ENCODE data around the gene MED12L. TPM values are rescaled to one million over a fixed set of nuclear protein-coding genes. Genes with fewer than 3 reads are reported as not detected.

The MED12L gene
- total and polyA plus RNA-seq, 4 experiments from 2014 or later: 0.35 to 0.78 TPM; not detected in 2

GRCh38 chr3:151087648-151088047 is 2.2 kb downstream of the MED12L start:
- POLR2A ChIA-PET (ENCODE audit: partially characterized antibody): no interaction called here
- Histone ChIP-seq H3K36me3 (ENCODE audit: insufficient read depth, low read length) (no peaks in the 10 kb centered on the region), H3K27ac (ENCODE audit: low read depth, low read length) (no peak overlapping the region), H3K4me1 (ENCODE audit: insufficient read depth, low read length) (peaks cover 6% of the 10 kb centered on the region), H3K9me3 (ENCODE audit: control insufficient read depth in 1 of 2, low read length in 2 of 2) (no peaks in the 10 kb centered on the region), H3K27me3 (ENCODE audit: insufficient read depth, low read length) (peaks cover 12% of the 10 kb centered on the region), H3K4me3 (ENCODE audit: low read length in 2 of 2) (no peak overlapping the region)
- no peak for DNase-seq
- peak overlapping the region in 1 of 7 donors; percentile 79 for H3K27ac Mint-ChIP-seq
- peaks cover 0 to 2% of the 10 kb centered on the region in 2 donors for H3K36me3 Mint-ChIP-seq
- intact Hi-C loops (cut with micrococcal nuclease): loop anchor here (2.0 to 5.0 kb wide), 3 partner anchors 59 to 367 kb away; no protein-coding TSS in a partner anchor
- no peaks in the 10 kb centered on the region for H3K9me3 Mint-ChIP-seq
- H3K4me1 Mint-ChIP-seq: peaks cover 5 to 18% (median 12%) of the 10 kb centered on the region in 4 donors
- CTCF ChIA-PET (ENCODE audit: partially characterized antibody): interaction anchor here (1.0 to 1.7 kb wide), 3 partner anchors 13 to 197 kb away, joined by 3 to 9 read pairs (median 3); no protein-coding TSS in a partner anchor
- peak overlapping the region; percentile 69 to 87 (median 80) for H3K4me3 Mint-ChIP-seq
- peaks cover 30 to 33% of the 10 kb centered on the region in 2 donors for H3K27me3 Mint-ChIP-seq

GRCh38 chr3:151091685-151092345 is 6.4 kb downstream of the MED12L start:
- no peak overlapping the region for H3K4me3 Mint-ChIP-seq
- Histone ChIP-seq H3K27me3 (ENCODE audit: insufficient read depth, low read length) (no peaks in the 10 kb centered on the region), H3K36me3 (ENCODE audit: insufficient read depth, low read length) (no peaks in the 10 kb centered on the region), H3K9me3 (ENCODE audit: control insufficient read depth in 1 of 2, low read length in 2 of 2) (no peaks in the 10 kb centered on the region), H3K4me1 (ENCODE audit: insufficient read depth, low read length) (no peaks in the 10 kb centered on the region), H3K27ac (ENCODE audit: low read depth, low read length) (no peak overlapping the region), H3K4me3 (ENCODE audit: low read length in 2 of 2) (no peak overlapping the region)
- no peaks in the 10 kb centered on the region for H3K36me3 Mint-ChIP-seq
- no peak overlapping the region for H3K27ac Mint-ChIP-seq
- intact Hi-C loops (cut with micrococcal nuclease): no loop called here
- peaks cover 14 to 18% of the 10 kb centered on the region in 2 donors for H3K27me3 Mint-ChIP-seq
- ChIA-PET POLR2A (ENCODE audit: partially characterized antibody) (no interaction called here), CTCF (ENCODE audit: partially characterized antibody) (no interaction called here)
- H3K9me3 Mint-ChIP-seq: no peaks in the 10 kb centered on the region
- DNase-seq: no peak
- H3K4me1 Mint-ChIP-seq: peaks cover 1 to 5% (median 2%) of the 10 kb centered on the region in 4 donors

- H3K4me3 ChIP-seq (ENCODE audit: low read length in 2 of 2): no peak overlapping the region
- no peak for DNase-seq
- peaks cover 13 to 18% of the 10 kb centered on the region in 2 donors for H3K27me3 Mint-ChIP-seq
- POLR2A ChIA-PET (ENCODE audit: partially characterized antibody): no interaction called here
- H3K27ac ChIP-seq (ENCODE audit: low read depth, low read length): no peak overlapping the region
- CTCF ChIA-PET (ENCODE audit: partially characterized antibody): interaction anchor here (1.5 kb wide), 1 partner anchor 17 kb away, joined by 3 read pairs; no protein-coding TSS in a partner anchor
- intact Hi-C loops (cut with micrococcal nuclease): no loop called here
- no peaks in the 10 kb centered on the region for H3K9me3 Mint-ChIP-seq
- H3K4me1 ChIP-seq (ENCODE audit: insufficient read depth, low read length): no peaks in the 10 kb centered on the region
- H3K27me3 ChIP-seq (ENCODE audit: insufficient read depth, low read length): no peaks in the 10 kb centered on the region
- no peaks in the 10 kb centered on the region for H3K36me3 Mint-ChIP-seq
- H3K4me3 Mint-ChIP-seq: no peak overlapping the region
- H3K27ac Mint-ChIP-seq: no peak overlapping the region
- H3K36me3 ChIP-seq (ENCODE audit: insufficient read depth, low read length): no peaks in the 10 kb centered on the region
- no peaks in the 10 kb centered on the region for H3K4me1 Mint-ChIP-seq
- H3K9me3 ChIP-seq (ENCODE audit: control insufficient read depth in 1 of 2, low read length in 2 of 2): no peaks in the 10 kb centered on the region
These were observed 7.7 kb downstream of the MED12L start for GRCh38 chr3:151093148-151093547.

- no peak for DNase-seq
- H3K27me3 ChIP-seq (ENCODE audit: insufficient read depth, low read length): no peaks in the 10 kb centered on the region
- H3K4me3 Mint-ChIP-seq: no peak overlapping the region
- intact Hi-C loops (cut with micrococcal nuclease): no loop called here
- no peaks in the 10 kb centered on the region for H3K36me3 ChIP-seq (ENCODE audit: insufficient read depth, low read length)
- no peak overlapping the region for H3K27ac ChIP-seq (ENCODE audit: low read depth, low read length)
- H3K9me3 Mint-ChIP-seq: peaks cover 0 to 3% (median 0%) of the 10 kb centered on the region in 8 donors
- H3K4me3 ChIP-seq (ENCODE audit: low read length in 2 of 2): no peak overlapping the region
- no peak overlapping the region for H3K27ac Mint-ChIP-seq
- H3K36me3 Mint-ChIP-seq: no peaks in the 10 kb centered on the region
- H3K4me1 Mint-ChIP-seq: no peaks in the 10 kb centered on the region
- H3K9me3 ChIP-seq (ENCODE audit: control insufficient read depth in 1 of 2, low read length in 2 of 2): no peaks in the 10 kb centered on the region
- POLR2A ChIA-PET (ENCODE audit: partially characterized antibody): no interaction called here
- no peaks in the 10 kb centered on the region for H3K4me1 ChIP-seq (ENCODE audit: insufficient read depth, low read length)
- peaks cover 17 to 23% of the 10 kb centered on the region in 2 donors for H3K27me3 Mint-ChIP-seq
- CTCF ChIA-PET (ENCODE audit: partially characterized antibody): interaction anchor here (1.2 to 1.6 kb wide), 6 partner anchors 7 to 168 kb away, joined by 3 to 6 read pairs (median 4); partner anchors contain the start of gene MED12L
These were observed 8.4 kb downstream of the MED12L start for GRCh38 chr3:151093905-151094304.

GRCh38 chr3:151096716-151097115 is 11.3 kb downstream of the MED12L start:
- no peaks in the 10 kb centered on the region for H3K36me3 Mint-ChIP-seq
- no peaks in the 10 kb centered on the region for H3K4me1 ChIP-seq (ENCODE audit: insufficient read depth, low read length)
- peaks cover 19 to 26% of the 10 kb centered on the region in 2 donors for H3K27me3 Mint-ChIP-seq
- H3K9me3 ChIP-seq (ENCODE audit: control insufficient read depth in 1 of 2, low read length in 2 of 2): no peaks in the 10 kb centered on the region
- H3K36me3 ChIP-seq (ENCODE audit: insufficient read depth, low read length): no peaks in the 10 kb centered on the region
- DNase-seq: no peak
- peaks cover 0 to 3% (median 0%) of the 10 kb centered on the region in 8 donors for H3K9me3 Mint-ChIP-seq
- CTCF ChIA-PET (ENCODE audit: partially characterized antibody): interaction anchor here (1.3 kb wide), 1 partner anchor 11 kb away, joined by 5 read pairs; the partner anchor contains the start of gene MED12L
- intact Hi-C loops (cut with micrococcal nuclease): no loop called here
- no peak overlapping the region for H3K4me3 Mint-ChIP-seq
- H3K4me1 Mint-ChIP-seq: no peaks in the 10 kb centered on the region
- no peak overlapping the region for H3K4me3 ChIP-seq (ENCODE audit: low read length in 2 of 2)
- no peak overlapping the region for H3K27ac Mint-ChIP-seq
- no peaks in the 10 kb centered on the region for H3K27me3 ChIP-seq (ENCODE audit: insufficient read depth, low read length)
- no peak overlapping the region for H3K27ac ChIP-seq (ENCODE audit: low read depth, low read length)
- POLR2A ChIA-PET (ENCODE audit: partially characterized antibody): no interaction called here

- peaks cover 17 to 22% of the 10 kb centered on the region in 2 donors for H3K27me3 Mint-ChIP-seq
- no peak for DNase-seq
- ChIA-PET CTCF (ENCODE audit: partially characterized antibody) (interaction anchor here (1.1 kb wide), 1 partner anchor 11 kb away, joined by 4 read pairs; no protein-coding TSS in a partner anchor), POLR2A (ENCODE audit: partially characterized antibody) (no interaction called here)
- no peak overlapping the region for H3K27ac Mint-ChIP-seq
- no peak overlapping the region for H3K4me3 Mint-ChIP-seq
- peaks cover 0 to 3% (median 0%) of the 10 kb centered on the region in 8 donors for H3K9me3 Mint-ChIP-seq
- H3K27ac ChIP-seq (ENCODE audit: low read depth, low read length): no peak overlapping the region
- no peaks in the 10 kb centered on the region for H3K36me3 Mint-ChIP-seq
- H3K27me3 ChIP-seq (ENCODE audit: insufficient read depth, low read length): no peaks in the 10 kb centered on the region
- H3K4me1 Mint-ChIP-seq: no peaks in the 10 kb centered on the region
- H3K9me3 ChIP-seq (ENCODE audit: control insufficient read depth in 1 of 2, low read length in 2 of 2): no peaks in the 10 kb centered on the region
- intact Hi-C loops (cut with micrococcal nuclease): no loop called here
- no peaks in the 10 kb centered on the region for H3K36me3 ChIP-seq (ENCODE audit: insufficient read depth, low read length)
- no peaks in the 10 kb centered on the region for H3K4me1 ChIP-seq (ENCODE audit: insufficient read depth, low read length)
- H3K4me3 ChIP-seq (ENCODE audit: low read length in 2 of 2): no peak overlapping the region
These were observed 14.6 kb downstream of the MED12L start for GRCh38 chr3:151100076-151100475.

- Histone ChIP-seq H3K27ac (ENCODE audit: low read depth, low read length) (no peak overlapping the region), H3K36me3 (ENCODE audit: insufficient read depth, low read length) (no peaks in the 10 kb centered on the region), H3K4me3 (ENCODE audit: low read length in 2 of 2) (no peak overlapping the region), H3K4me1 (ENCODE audit: insufficient read depth, low read length) (no peaks in the 10 kb centered on the region), H3K27me3 (ENCODE audit: insufficient read depth, low read length) (no peaks in the 10 kb centered on the region), H3K9me3 (ENCODE audit: control insufficient read depth in 1 of 2, low read length in 2 of 2) (no peaks in the 10 kb centered on the region)
- no peak for DNase-seq
- Mint-ChIP-seq H3K27me3 (peaks cover 16 to 22% of the 10 kb centered on the region in 2 donors), H3K36me3 (no peaks in the 10 kb centered on the region), H3K27ac (peak overlapping the region in 1 of 7 donors; percentile 5), H3K4me3 (no peak overlapping the region), H3K9me3 (peaks cover 0 to 3% (median 0%) of the 10 kb centered on the region in 8 donors), H3K4me1 (no peaks in the 10 kb centered on the region)
- POLR2A ChIA-PET (ENCODE audit: partially characterized antibody): no interaction called here
- intact Hi-C loops (cut with micrococcal nuclease): no loop called here
- CTCF ChIA-PET (ENCODE audit: partially characterized antibody): no interaction called here
These were observed 16.0 kb downstream of the MED12L start for GRCh38 chr3:151101270-151101969.

Measured in CD4-positive, alpha-beta memory T cell (primary cell).